Caco-2 (cell line): ENCODE results near the gene DDX28. TPM values are rescaled to one million over a fixed set of nuclear protein-coding genes. Genes with fewer than 3 reads are reported as not detected.

ENCODE experiments used
- BruUV-seq: library from RNA; stranded (reverse); fragments of 400-500 nt; replicated peaks from 2 replicates; lab custom pipeline; 2021; lab: Mats Ljungman, UMichigan
- CTCF ChIA-PET: fragments of 300-600 bp; sonication (Branson Sonifier 250); formaldehyde crosslinking; loops from one replicate; lab custom pipeline; 2022; ENCODE audit warnings: antibody characterized with exemption; lab: Charles Lee
- POLR2A ChIA-PET: fragments of 300-600 bp; sonication (Branson Sonifier 250); formaldehyde crosslinking; loops from one replicate; lab custom pipeline; 2022; ENCODE audit warnings: antibody characterized with exemption; lab: Charles Lee
- DNase-seq, 2 experiments: peaks; one replicate each; pipeline versions ENCODE4 v3.0.0 to v3.0.0-alpha.2; 2020 to 2022
- H3K27me3 ChIP-seq: replicated peaks from 2 replicates; pipeline ENCODE4 v1.6.0; 2011; ENCODE audit warnings: low read length; ENCODE audit not compliant: control insufficient read depth, insufficient read depth
- H3K36me3 ChIP-seq: 2 replicates; pipeline ENCODE4 v1.5.1; 2011; ENCODE audit warnings: low read length; ENCODE audit not compliant: control insufficient read depth, insufficient read depth
- H3K4me1 ChIP-seq: fragments of 250-450 bp; sonication (Bioruptor Pico); 2 replicates; pipeline ENCODE4 v1.5.1; 2020; ENCODE audit warnings: mild to moderate bottlenecking
- H3K4me3 ChIP-seq: 2 replicates; pipeline ENCODE4 v1.5.1; 2011; ENCODE audit warnings: low read depth, mild to moderate bottlenecking, control low read depth, low read length
- H3K9me3 ChIP-seq: fragments of 250-450 bp; sonication (Bioruptor Pico); 2 replicates; pipeline ENCODE4 v1.5.1; 2020; ENCODE audit warnings: mild to moderate bottlenecking, moderate library complexity
- H3K27ac Mint-ChIP-seq: one replicate; pipeline ENCODE4 v1.8.0; 2022; ENCODE audit warnings: mixed read lengths; ENCODE audit not compliant: unreplicated experiment
- H3K27me3 Mint-ChIP-seq: one replicate; pipeline ENCODE4 v1.8.0; 2022; ENCODE audit warnings: mixed read lengths; ENCODE audit not compliant: insufficient read depth, unreplicated experiment
- H3K36me3 Mint-ChIP-seq: one replicate; pipeline ENCODE4 v1.8.0; 2022; ENCODE audit warnings: mild to moderate bottlenecking, mixed read lengths; ENCODE audit not compliant: insufficient read depth, unreplicated experiment
- H3K4me1 Mint-ChIP-seq: one replicate; pipeline ENCODE4 v1.8.0; 2022; ENCODE audit warnings: low read depth, mixed read lengths; ENCODE audit not compliant: unreplicated experiment
- H3K4me3 Mint-ChIP-seq: one replicate; pipeline ENCODE4 v1.8.0; 2022; ENCODE audit warnings: mild to moderate bottlenecking, moderate library complexity, mixed read lengths; ENCODE audit not compliant: unreplicated experiment
- H3K9me3 Mint-ChIP-seq: one replicate; pipeline ENCODE4 v1.8.0; 2022; ENCODE audit warnings: mixed read lengths; ENCODE audit not compliant: unreplicated experiment
- CTCF ChIP-seq, 2 experiments: fragments of 200-600 bp in 1 of 2; IDR thresholded peaks; 1 replicate in 1 of 2; 2 replicates in 1 of 2; pipeline versions ENCODE4 v1.5.1 to v1.8.0; 2011 to 2022; ENCODE audit warnings: antibody characterized with exemption in 1 of 2, control low read depth in 1 of 2, inconsistent platforms in 1 of 2, low read depth in 1 of 2, low read length in 1 of 2, mild to moderate bottlenecking in 1 of 2, moderate library complexity in 1 of 2; ENCODE audit not compliant: insufficient read depth in 1 of 2, severe bottlenecking in 1 of 2, unreplicated experiment in 1 of 2
- intact Hi-C: fragments of 100-400 bp; cut with micrococcal nuclease; formaldehyde crosslinking; loops from one replicate; pipeline ENCODE4 v1.10.0; 2022; ENCODE audit not compliant: unreplicated experiment
- total RNA-seq: library from RNA; stranded (reverse); gene quantifications from 2 replicates; pipeline ENCODE4 v1.2.3, GENCODE V29; 2022

Gene DDX28
- total RNA-seq, 1 experiment from 2014 or later, result 17.1 TPM

GRCh38 chr16:67986949-67987348 is 36.1 kb downstream of the DDX28 start:
- Mint-ChIP-seq H3K36me3 (no peaks in the 10 kb centered on the region), H3K4me1 (peaks cover 5% of the 10 kb centered on the region), H3K27me3 (no peaks in the 10 kb centered on the region), H3K9me3 (no peaks in the 10 kb centered on the region), H3K27ac (no peak overlapping the region), H3K4me3 (no peak overlapping the region)
- peaks cover 4% of the 10 kb centered on the region; the same call in 1 of the 2 replicates for H3K4me1 ChIP-seq
- BruUV-seq, result no TSS peak
- DNase-seq, result no peak
- no peaks in the 10 kb centered on the region for H3K27me3 ChIP-seq
- TF ChIP-seq CTCF (IDR thresholded peaks at IDR 0.05; ENCODE audit: insufficient read depth in 1 of 2, low read depth in 1 of 2, low read length in 1 of 2, severe bottlenecking in 1 of 2, unreplicated experiment in 1 of 2), result no peak
- intact Hi-C loops, result no loop called here
- H3K9me3 ChIP-seq, result no peaks in the 10 kb centered on the region
- ChIA-PET CTCF (no interaction called here), POLR2A (no interaction called here)
- H3K36me3 ChIP-seq, result no peaks in the 10 kb centered on the region
- no peak overlapping the region for H3K4me3 ChIP-seq

- intact Hi-C loops, result no loop called here
- POLR2A ChIA-PET, result interaction anchor here (0.6 kb wide), 2 partner anchors 103 to 608 kb away, joined by 4 to 10 read pairs; no protein-coding TSS in a partner anchor
- no peak for TF ChIP-seq CTCF (IDR thresholded peaks at IDR 0.05; ENCODE audit: insufficient read depth in 1 of 2, low read depth in 1 of 2, low read length in 1 of 2, severe bottlenecking in 1 of 2, unreplicated experiment in 1 of 2)
- no peak for DNase-seq
- Mint-ChIP-seq H3K4me1 (peaks cover 5% of the 10 kb centered on the region), H3K36me3 (no peaks in the 10 kb centered on the region), H3K4me3 (no peak overlapping the region), H3K9me3 (no peaks in the 10 kb centered on the region), H3K27ac (no peak overlapping the region), H3K27me3 (no peaks in the 10 kb centered on the region)
- peaks cover 4% of the 10 kb centered on the region; the same call in 1 of the 2 replicates for H3K4me1 ChIP-seq
- no TSS peak for BruUV-seq
- no peaks in the 10 kb centered on the region for H3K27me3 ChIP-seq
- CTCF ChIA-PET, result interaction anchor here (0.6 to 1.2 kb wide), 2 partner anchors 12 to 165 kb away, joined by 3 read pairs; no protein-coding TSS in a partner anchor
- no peaks in the 10 kb centered on the region for H3K36me3 ChIP-seq
- H3K9me3 ChIP-seq, result no peaks in the 10 kb centered on the region
- no peak overlapping the region for H3K4me3 ChIP-seq
Measured at GRCh38 chr16:67982011-67982696, 40.9 kb downstream of the DDX28 start.

GRCh38 chr16:67979955-67980678 is 42.9 kb downstream of the DDX28 start, which contains the start of gene DPEP3:
TSS of gene DPEP3 (minus strand) at chr16:67980499. CDS start at chr16:67980380, 119 bp downstream.
- no peak for TF ChIP-seq CTCF (IDR thresholded peaks at IDR 0.05; ENCODE audit: insufficient read depth in 1 of 2, low read depth in 1 of 2, low read length in 1 of 2, severe bottlenecking in 1 of 2, unreplicated experiment in 1 of 2)
- no peaks in the 10 kb centered on the region for H3K27me3 Mint-ChIP-seq
- intact Hi-C loops, result no loop called here
- H3K36me3 Mint-ChIP-seq, result no peaks in the 10 kb centered on the region
- H3K27ac Mint-ChIP-seq, result no peak within 1 kb of the TSS
- H3K4me3 ChIP-seq, result no peak within 1 kb of the TSS
- no peak within 1 kb of the TSS for H3K4me3 Mint-ChIP-seq
- POLR2A ChIA-PET, result interaction anchor here (0.6 kb wide), 1 partner anchor 126 kb away, joined by 5 read pairs; no protein-coding TSS in a partner anchor
- CTCF ChIA-PET, result no interaction called here
- no peaks in the 10 kb centered on the region for H3K9me3 Mint-ChIP-seq
- peaks cover 4% of the 10 kb centered on the region; the same call in 1 of the 2 replicates for H3K4me1 ChIP-seq
- DNase-seq, result no peak
- no TSS peak for BruUV-seq
- H3K9me3 ChIP-seq, result no peaks in the 10 kb centered on the region
- H3K36me3 ChIP-seq, result no peaks in the 10 kb centered on the region
- peaks cover 5% of the 10 kb centered on the region for H3K4me1 Mint-ChIP-seq
- H3K27me3 ChIP-seq, result no peaks in the 10 kb centered on the region
